ENCODE results near the gene GMEB2.

Gene GMEB2

DNA sequence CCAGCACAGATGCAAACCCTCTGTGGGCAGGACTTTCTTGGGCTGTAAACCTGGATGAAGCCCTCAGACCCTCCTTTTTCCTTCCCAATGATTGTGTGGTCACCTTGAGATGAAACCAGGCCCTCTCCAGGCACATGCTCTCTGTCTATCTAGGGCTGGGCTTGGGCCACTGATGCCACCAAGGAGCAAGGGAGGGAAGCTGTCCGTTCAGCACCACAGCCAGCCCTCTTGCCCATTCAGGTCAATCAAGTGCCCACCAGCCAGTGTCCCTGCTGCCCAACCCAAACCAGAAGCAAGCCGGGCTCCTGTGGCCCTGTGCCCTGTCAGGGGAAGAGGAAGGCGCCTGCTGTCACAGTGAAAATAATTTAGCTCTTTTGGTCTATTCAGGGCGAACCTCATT lies 18.3 kb upstream of the GMEB2 start:
- H3K4ac ChIP-seq (ENCODE audit: low read length) = no peak overlapping the region
- no CpG with 5 or more reads among the region's 4 CpGs for WGBS, 2 donors (ENCODE audit: extremely low coverage in 2 of 2, insufficient read length in 2 of 2, insufficient replicate concordance in 1 of 2)
- no peak overlapping the region for H3K27ac ChIP-seq (replicated peaks; ENCODE audit: low read length)
- no peak overlapping the region for H3K4me3 ChIP-seq (ENCODE audit: low read length in 2 of 2)
- H4K8ac ChIP-seq (ENCODE audit: low read depth, low read length) = no peak overlapping the region
- no peaks in the 10 kb centered on the region for H3K9me3 ChIP-seq (replicated peaks in 1 of 2; ENCODE audit: control insufficient read depth in 2 of 2, insufficient read depth in 1 of 2, low read depth in 1 of 2, low read length in 2 of 2)
- H3K14ac ChIP-seq (ENCODE audit: low read length) = no peak overlapping the region
- H4K91ac ChIP-seq (ENCODE audit: low read depth, low read length, poor library complexity) = no peak overlapping the region
- H3K4me1 ChIP-seq (ENCODE audit: control insufficient read depth in 2 of 2, insufficient read depth in 1 of 2, low read depth in 1 of 2, low read length in 2 of 2) = no peaks in the 10 kb centered on the region
- peaks cover 0 to 5% (median 0%) of the 10 kb centered on the region in 3 experiments for H3K27me3 ChIP-seq (ENCODE audit: control insufficient read depth in 3 of 3, insufficient read depth in 3 of 3, low read depth in 1 of 3, low read length in 3 of 3)
- no peak overlapping the region for H2BK5ac ChIP-seq (ENCODE audit: low read length)
- H2BK120ac ChIP-seq (ENCODE audit: low read depth, low read length) = no peak overlapping the region
- H3K36me3 ChIP-seq (replicated peaks in 1 of 2; ENCODE audit: control insufficient read depth in 2 of 2, insufficient read depth in 2 of 2, low read length in 2 of 2) = peaks cover 0 to 24% of the 10 kb centered on the region in 2 donors
- no peak overlapping the region for H3K4me2 ChIP-seq (ENCODE audit: insufficient read depth, low read length, poor library complexity, severe bottlenecking)
- H3K79me1 ChIP-seq (ENCODE audit: low read depth, low read length) = no peaks in the 10 kb centered on the region
- H3K9ac ChIP-seq (ENCODE audit: low read depth, low read length, poor library complexity) = no peak overlapping the region
- H2AFZ ChIP-seq (ENCODE audit: low read length) = no peak overlapping the region
- no peak overlapping the region for H2BK15ac ChIP-seq (ENCODE audit: low read length)
- H2BK12ac ChIP-seq (ENCODE audit: low read length) = no peak overlapping the region
- no peak overlapping the region for H3K18ac ChIP-seq (ENCODE audit: low read length)
- DNase-seq (ENCODE audit: low spot score) = no peak
- H2AK5ac ChIP-seq (ENCODE audit: low read depth, low read length) = no peak overlapping the region
- no peak overlapping the region for H3K23ac ChIP-seq (ENCODE audit: low read depth, low read length, poor library complexity)

DNA sequence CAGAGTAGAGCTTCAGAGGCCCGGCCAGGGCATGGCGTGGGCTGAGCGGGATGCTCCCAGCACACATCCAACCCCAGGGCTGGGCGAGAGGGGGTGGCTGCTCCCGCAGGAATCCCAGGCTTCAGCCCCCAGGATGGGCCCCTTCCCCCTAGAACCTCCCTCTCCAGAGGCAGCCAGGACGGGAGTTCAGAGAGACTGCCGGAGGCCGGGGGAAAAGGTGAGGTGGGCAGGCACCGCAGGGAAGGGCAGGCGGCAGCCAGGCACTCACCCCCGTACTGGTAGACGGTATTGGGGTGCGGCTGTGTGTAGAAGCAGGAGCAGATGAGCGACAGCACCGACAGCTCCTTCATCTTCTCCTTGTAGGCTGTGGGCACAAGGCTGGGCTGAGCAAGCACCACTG lies 17.0 kb upstream of the GMEB2 start:
- Histone ChIP-seq H3K27ac (replicated peaks; ENCODE audit: low read length) (no peak overlapping the region), H2AK5ac (ENCODE audit: low read depth, low read length) (peak overlapping the region; percentile 91), H3K4me1 (ENCODE audit: control insufficient read depth in 2 of 2, insufficient read depth in 1 of 2, low read depth in 1 of 2, low read length in 2 of 2) (no peaks in the 10 kb centered on the region), H4K8ac (ENCODE audit: low read depth, low read length) (no peak overlapping the region), H2BK5ac (ENCODE audit: low read length) (peak overlapping the region; percentile 66), H3K9ac (ENCODE audit: low read depth, low read length, poor library complexity) (no peak overlapping the region), H3K79me1 (ENCODE audit: low read depth, low read length) (no peaks in the 10 kb centered on the region), H3K4me3 (ENCODE audit: low read length in 2 of 2) (no peak overlapping the region), H4K91ac (ENCODE audit: low read depth, low read length, poor library complexity) (no peak overlapping the region), H3K27me3 (ENCODE audit: control insufficient read depth in 3 of 3, insufficient read depth in 3 of 3, low read depth in 1 of 3, low read length in 3 of 3) (peaks cover 0 to 5% (median 0%) of the 10 kb centered on the region in 3 experiments), H2BK15ac (ENCODE audit: low read length) (peak overlapping the region; percentile 89), H3K36me3 (replicated peaks in 1 of 2; ENCODE audit: control insufficient read depth in 2 of 2, insufficient read depth in 2 of 2, low read length in 2 of 2) (peaks cover 0 to 28% of the 10 kb centered on the region in 2 donors), H3K18ac (ENCODE audit: low read length) (no peak overlapping the region), H2BK12ac (ENCODE audit: low read length) (no peak overlapping the region), H2AFZ (ENCODE audit: low read length) (no peak overlapping the region), H3K9me3 (replicated peaks in 1 of 2; ENCODE audit: control insufficient read depth in 2 of 2, insufficient read depth in 1 of 2, low read depth in 1 of 2, low read length in 2 of 2) (no peaks in the 10 kb centered on the region), H2BK120ac (ENCODE audit: low read depth, low read length) (no peak overlapping the region), H3K4me2 (ENCODE audit: insufficient read depth, low read length, poor library complexity, severe bottlenecking) (no peak overlapping the region), H3K4ac (ENCODE audit: low read length) (no peak overlapping the region), H3K23ac (ENCODE audit: low read depth, low read length, poor library complexity) (peak overlapping the region; percentile 91), H3K14ac (ENCODE audit: low read length) (no peak overlapping the region)
- no CpG with 5 or more reads among the region's 15 CpGs for WGBS, 2 donors (ENCODE audit: extremely low coverage in 2 of 2, insufficient read length in 2 of 2, insufficient replicate concordance in 1 of 2)
- DNase-seq (ENCODE audit: low spot score) = no peak

DNA sequence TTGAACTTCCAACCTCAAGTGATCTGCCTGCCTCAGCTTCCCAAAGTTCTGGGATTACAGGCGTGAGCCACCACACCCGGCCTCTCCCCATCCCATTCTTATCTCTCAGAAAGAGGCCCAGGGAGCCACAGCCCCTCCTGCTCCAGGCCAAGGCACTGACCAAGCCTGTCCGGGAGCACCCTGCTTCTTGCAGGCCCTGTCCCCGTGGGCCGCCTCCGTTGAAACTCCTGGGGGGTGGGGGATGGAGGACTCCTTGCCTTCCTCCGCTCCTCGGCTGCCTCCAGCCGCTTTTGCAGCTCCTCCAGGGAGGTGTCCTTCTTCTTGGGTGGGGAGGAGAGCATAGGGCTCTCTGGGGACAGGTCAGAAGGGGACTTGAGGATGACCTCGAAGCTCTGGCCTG lies 16.6 kb upstream of the GMEB2 start:
- H2BK120ac ChIP-seq (ENCODE audit: low read depth, low read length) = no peak overlapping the region
- H3K4me3 ChIP-seq (ENCODE audit: low read length in 2 of 2) = no peak overlapping the region
- no peak overlapping the region for H3K4me2 ChIP-seq (ENCODE audit: insufficient read depth, low read length, poor library complexity, severe bottlenecking)
- H4K8ac ChIP-seq (ENCODE audit: low read depth, low read length) = no peak overlapping the region
- H3K36me3 ChIP-seq (replicated peaks in 1 of 2; ENCODE audit: control insufficient read depth in 2 of 2, insufficient read depth in 2 of 2, low read length in 2 of 2) = peaks cover 0 to 23% of the 10 kb centered on the region in 2 donors
- peak overlapping the region; percentile 66 for H2BK5ac ChIP-seq (ENCODE audit: low read length)
- H3K79me1 ChIP-seq (ENCODE audit: low read depth, low read length) = no peaks in the 10 kb centered on the region
- H3K14ac ChIP-seq (ENCODE audit: low read length) = no peak overlapping the region
- no peak overlapping the region for H3K27ac ChIP-seq (replicated peaks; ENCODE audit: low read length)
- no peak overlapping the region for H3K9ac ChIP-seq (ENCODE audit: low read depth, low read length, poor library complexity)
- no peak overlapping the region for H3K18ac ChIP-seq (ENCODE audit: low read length)
- WGBS, 2 donors (ENCODE audit: extremely low coverage in 2 of 2, insufficient read length in 2 of 2, insufficient replicate concordance in 1 of 2) = no CpG with 5 or more reads among the region's 10 CpGs
- H3K27me3 ChIP-seq (ENCODE audit: control insufficient read depth in 3 of 3, insufficient read depth in 3 of 3, low read depth in 1 of 3, low read length in 3 of 3) = peaks cover 0 to 5% (median 0%) of the 10 kb centered on the region in 3 experiments
- H2BK12ac ChIP-seq (ENCODE audit: low read length) = no peak overlapping the region
- no peak overlapping the region for H4K91ac ChIP-seq (ENCODE audit: low read depth, low read length, poor library complexity)
- no peaks in the 10 kb centered on the region for H3K9me3 ChIP-seq (replicated peaks in 1 of 2; ENCODE audit: control insufficient read depth in 2 of 2, insufficient read depth in 1 of 2, low read depth in 1 of 2, low read length in 2 of 2)
- H3K4ac ChIP-seq (ENCODE audit: low read length) = no peak overlapping the region
- no peaks in the 10 kb centered on the region for H3K4me1 ChIP-seq (ENCODE audit: control insufficient read depth in 2 of 2, insufficient read depth in 1 of 2, low read depth in 1 of 2, low read length in 2 of 2)
- peak overlapping the region; percentile 91 for H2AK5ac ChIP-seq (ENCODE audit: low read depth, low read length)
- DNase-seq (ENCODE audit: low spot score) = no peak
- H3K23ac ChIP-seq (ENCODE audit: low read depth, low read length, poor library complexity) = no peak overlapping the region
- no peak overlapping the region for H2AFZ ChIP-seq (ENCODE audit: low read length)
- H2BK15ac ChIP-seq (ENCODE audit: low read length) = peak overlapping the region; percentile 89

GRCh38 chr20:63642527-63643247 lies 15.8 kb upstream of the GMEB2 start:
- Histone ChIP-seq H2BK5ac (ENCODE audit: low read length) (no peak overlapping the region), H3K18ac (ENCODE audit: low read length) (peak overlapping the region; percentile 89), H4K91ac (ENCODE audit: low read depth, low read length, poor library complexity) (no peak overlapping the region), H3K23ac (ENCODE audit: low read depth, low read length, poor library complexity) (peak overlapping the region; percentile 31), H3K9me3 (replicated peaks in 1 of 2; ENCODE audit: control insufficient read depth in 2 of 2, insufficient read depth in 1 of 2, low read depth in 1 of 2, low read length in 2 of 2) (no peaks in the 10 kb centered on the region), H3K36me3 (replicated peaks in 1 of 2; ENCODE audit: control insufficient read depth in 2 of 2, insufficient read depth in 2 of 2, low read length in 2 of 2) (peaks cover 0 to 17% of the 10 kb centered on the region in 2 donors), H3K79me1 (ENCODE audit: low read depth, low read length) (no peaks in the 10 kb centered on the region), H3K27me3 (ENCODE audit: control insufficient read depth in 3 of 3, insufficient read depth in 3 of 3, low read depth in 1 of 3, low read length in 3 of 3) (peaks cover 0 to 5% (median 0%) of the 10 kb centered on the region in 3 experiments), H3K9ac (ENCODE audit: low read depth, low read length, poor library complexity) (peak overlapping the region; percentile 70), H3K14ac (ENCODE audit: low read length) (no peak overlapping the region), H2BK12ac (ENCODE audit: low read length) (peak overlapping the region; percentile 24), H2AFZ (ENCODE audit: low read length) (no peak overlapping the region), H2BK15ac (ENCODE audit: low read length) (no peak overlapping the region), H2AK5ac (ENCODE audit: low read depth, low read length) (peak overlapping the region; percentile 90), H3K27ac (replicated peaks; ENCODE audit: low read length) (no peak overlapping the region), H4K8ac (ENCODE audit: low read depth, low read length) (no peak overlapping the region), H3K4me1 (ENCODE audit: control insufficient read depth in 2 of 2, insufficient read depth in 1 of 2, low read depth in 1 of 2, low read length in 2 of 2) (no peaks in the 10 kb centered on the region), H3K4me2 (ENCODE audit: insufficient read depth, low read length, poor library complexity, severe bottlenecking) (peak overlapping the region; percentile 89), H2BK120ac (ENCODE audit: low read depth, low read length) (no peak overlapping the region), H3K4ac (ENCODE audit: low read length) (no peak overlapping the region), H3K4me3 (ENCODE audit: low read length in 2 of 2) (peak overlapping the region in 1 of 2 donors; percentile 85)
- DNase-seq (ENCODE audit: low spot score) = no peak
- no CpG with 5 or more reads among the region's 29 CpGs for WGBS, 2 donors (ENCODE audit: extremely low coverage in 2 of 2, insufficient read length in 2 of 2, insufficient replicate concordance in 1 of 2)

Measured in neuronal stem cell (in vitro differentiated cells).